B cell (primary cell): Measurements from ENCODE around the gene LRBA.

Source experiments
- EZH2 ChIP-seq: IDR thresholded peaks from 2 replicates; pipeline ENCODE4 v1.6.1; 2012; ENCODE audit warnings: borderline replicate concordance, low read depth, mild to moderate bottlenecking, moderate library complexity, low read length; ENCODE audit not compliant: insufficient read depth, poor library complexity, severe bottlenecking
- TF ChIP-seq, protein P1 (sequence below): fragments of 200-600 bp; IDR thresholded peaks from one replicate; pipeline ENCODE4 v1.8.0; 2022; ENCODE audit warnings: antibody characterized with exemption, mild to moderate bottlenecking

DNA sequence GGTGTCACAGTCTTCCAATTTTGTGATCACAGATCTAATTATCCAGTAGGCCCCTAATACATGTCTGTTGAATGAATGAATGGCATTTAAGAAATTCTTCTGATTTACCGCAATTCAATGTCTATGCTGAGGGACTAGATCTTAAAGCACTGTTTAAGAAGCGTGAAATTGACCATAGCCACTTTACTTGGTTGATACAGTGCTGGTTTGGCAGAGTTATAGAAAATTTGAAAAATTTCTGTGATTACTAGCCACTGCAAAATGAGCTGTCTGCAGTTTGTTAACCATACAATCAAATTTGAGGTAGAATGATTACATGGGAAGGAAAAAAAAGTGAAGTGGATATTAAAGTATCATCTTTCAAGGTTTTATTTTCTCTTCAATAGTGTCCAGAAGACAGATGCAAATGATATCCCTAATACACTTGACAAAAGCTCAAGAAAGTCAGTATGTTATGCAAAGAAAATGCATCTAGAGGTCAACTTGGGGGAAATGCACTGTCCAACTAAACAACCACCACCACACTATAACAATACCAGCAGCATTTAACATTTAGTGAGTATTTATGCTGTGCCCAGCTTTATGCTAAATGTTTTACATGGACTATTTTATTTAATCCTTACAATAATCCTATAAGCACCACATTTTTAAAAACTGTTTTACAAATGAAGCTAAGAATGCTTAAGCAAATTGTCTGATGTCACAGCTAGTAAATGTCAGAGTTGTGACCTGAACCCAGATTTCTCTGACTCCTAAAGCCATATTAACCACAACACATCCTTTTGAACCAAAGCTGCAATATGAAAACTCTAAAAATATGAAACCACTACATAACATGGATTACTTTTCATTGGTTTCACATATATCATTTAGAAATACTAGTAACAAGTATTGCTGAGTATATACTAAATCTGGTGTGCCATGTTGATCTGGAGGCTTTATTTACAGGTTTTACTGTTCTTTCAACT is 651.1 kb downstream of the LRBA start:
- TF ChIP-seq, protein P1, sequence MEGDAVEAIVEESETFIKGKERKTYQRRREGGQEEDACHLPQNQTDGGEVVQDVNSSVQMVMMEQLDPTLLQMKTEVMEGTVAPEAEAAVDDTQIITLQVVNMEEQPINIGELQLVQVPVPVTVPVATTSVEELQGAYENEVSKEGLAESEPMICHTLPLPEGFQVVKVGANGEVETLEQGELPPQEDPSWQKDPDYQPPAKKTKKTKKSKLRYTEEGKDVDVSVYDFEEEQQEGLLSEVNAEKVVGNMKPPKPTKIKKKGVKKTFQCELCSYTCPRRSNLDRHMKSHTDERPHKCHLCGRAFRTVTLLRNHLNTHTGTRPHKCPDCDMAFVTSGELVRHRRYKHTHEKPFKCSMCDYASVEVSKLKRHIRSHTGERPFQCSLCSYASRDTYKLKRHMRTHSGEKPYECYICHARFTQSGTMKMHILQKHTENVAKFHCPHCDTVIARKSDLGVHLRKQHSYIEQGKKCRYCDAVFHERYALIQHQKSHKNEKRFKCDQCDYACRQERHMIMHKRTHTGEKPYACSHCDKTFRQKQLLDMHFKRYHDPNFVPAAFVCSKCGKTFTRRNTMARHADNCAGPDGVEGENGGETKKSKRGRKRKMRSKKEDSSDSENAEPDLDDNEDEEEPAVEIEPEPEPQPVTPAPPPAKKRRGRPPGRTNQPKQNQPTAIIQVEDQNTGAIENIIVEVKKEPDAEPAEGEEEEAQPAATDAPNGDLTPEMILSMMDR, result no peak
- no peak for TF ChIP-seq EZH2
